K562 (cell line): ENCODE data around the gene ASPDH. TPM values are rescaled to one million over a fixed set of nuclear protein-coding genes. Genes with fewer than 3 reads are reported as not detected.

Experiments
- ATF1 ChIP-seq, 2 experiments: fragments of 450-650 bp in 1 of 2; IDR thresholded peaks; 2 replicates each; pipeline ENCODE4 v1.6.1; 2016; ENCODE audit warnings: missing compliant biosample characterization in 1 of 2, missing genetic modification characterization in 1 of 2
- BRF1 ChIP-seq: IDR thresholded peaks from 3 replicates; pipeline ENCODE4 v1.6.1; 2011; ENCODE audit warnings: borderline replicate concordance, mild to moderate bottlenecking; ENCODE audit not compliant: insufficient read length; ENCODE audit errors: extremely low read depth
- MTF1 ChIP-seq: fragments of 250-450 bp; sonication (Bioruptor Pico); IDR thresholded peaks from 2 replicates; pipeline ENCODE4 v1.9.0; 2021; ENCODE audit warnings: moderate library complexity, mild to moderate bottlenecking, inconsistent platforms, borderline replicate concordance
- MYC ChIP-seq, 2 experiments: fragments of 250-450 bp in 1 of 2; sonication (Bioruptor Pico) in 1 of 2; IDR thresholded peaks; 2 replicates each; pipeline versions ENCODE4 v1.5.1 to v1.6.1; 2012 to 2021; ENCODE audit warnings: low read depth in 2 of 2, borderline replicate concordance in 1 of 2, improper control_type of control experiment in 1 of 2, low read length in 1 of 2, mild to moderate bottlenecking in 1 of 2, moderate library complexity in 1 of 2
- NR4A1 ChIP-seq, 2 experiments: fragments of 250-450 bp in 1 of 2; fragments of 450-650 bp in 1 of 2; sonication (Bioruptor Pico) in 1 of 2; IDR thresholded peaks; 2 replicates each; pipeline versions ENCODE4 v1.4.0 to v1.6.1; 2016 to 2020; ENCODE audit warnings: mild to moderate bottlenecking in 2 of 2, missing compliant biosample characterization in 1 of 2, missing genetic modification characterization in 1 of 2, moderate library complexity in 1 of 2
- NRF1 ChIP-seq, 2 experiments: fragments of 450-650 bp; IDR thresholded peaks in 1 of 2; conservative IDR thresholded peaks in 1 of 2; 2 replicates each; pipeline ENCODE4 v1.6.1; 2014; ENCODE audit warnings: mild to moderate bottlenecking in 2 of 2
- PHB2 ChIP-seq: fragments of 450-650 bp; IDR thresholded peaks from 2 replicates; pipeline ENCODE4 v1.6.1; 2017; ENCODE audit warnings: low read depth
- RB1 ChIP-seq: fragments of 450-650 bp; IDR thresholded peaks from 2 replicates; pipeline ENCODE4 v1.6.1; 2017; ENCODE audit warnings: low read depth, mild to moderate bottlenecking
- SP2 ChIP-seq: IDR thresholded peaks from 2 replicates; pipeline ENCODE4 v1.6.1; 2011; ENCODE audit warnings: mild to moderate bottlenecking, low read depth, low read length, moderate library complexity; ENCODE audit not compliant: poor library complexity, severe bottlenecking; ENCODE audit errors: extremely low read depth
- SPI1 ChIP-seq: IDR thresholded peaks from 2 replicates; pipeline ENCODE4 v1.6.1; 2011; ENCODE audit warnings: low read depth, low read length, control low read depth, borderline replicate concordance
- ZNF232 ChIP-seq: sonication (generic); formaldehyde crosslinking; IDR thresholded peaks from 2 replicates; pipeline ENCODE4 v1.8.0; 2022; ENCODE audit warnings: mild to moderate bottlenecking, missing genetic modification reagents
- ZNF75A ChIP-seq: fragments of 450-650 bp; formaldehyde crosslinking; IDR thresholded peaks from 2 replicates; pipeline ENCODE4 v1.4.0; 2020; ENCODE audit warnings: mild to moderate bottlenecking
- polyA plus RNA-seq, 8 experiments: library from polyadenylated mRNA; depleted of rRNA in 4 of 8; stranded (reverse) in 5 of 8; unstranded in 3 of 8; fragments of >200 nt; fragmentation: Nextera tagmentation in 2 of 8; fragmentation: Illumina TruSeq in 1 of 8; extraction: Ambion mirVana in 2 of 8; extraction: Trizol in 1 of 8; gene quantifications; 2 replicates each; pipeline versions ENCODE4 v1.2.1 to v1.2.3, GENCODE V29; 2011 to 2014; ENCODE audit warnings: inconsistent platforms in 1 of 8, missing spikeins in 1 of 8
- total RNA-seq, 7 experiments: library from RNA; depleted of rRNA in 6 of 7; stranded (reverse); fragments of >200 nt in 6 of 7; fragmentation: Illumina TruSeq in 2 of 7; extraction: Trizol in 2 of 7; gene quantifications; 2 replicates each; pipeline versions ENCODE4 v1.2.1 to v1.2.3, GENCODE V29; 2011 to 2021; ENCODE audit warnings: low replicate concordance in 1 of 7
- TF ChIP-seq, protein P1 (sequence below): sonication (generic); formaldehyde crosslinking; IDR thresholded peaks from 2 replicates; pipeline ENCODE4 v1.8.0; 2023; ENCODE audit warnings: mild to moderate bottlenecking, missing genetic modification reagents
- TF ChIP-seq, protein P2 (sequence below), 2 experiments: fragments of 450-650 bp; IDR thresholded peaks; 2 replicates each; pipeline ENCODE4 v1.6.1; 2016; ENCODE audit warnings: mild to moderate bottlenecking in 2 of 2, borderline replicate concordance in 1 of 2, low read depth in 1 of 2, moderate library complexity in 1 of 2

Gene ASPDH
- total and polyA plus RNA-seq, 9 of the 15 experiments (the other 6 are each of a cell fraction or from before 2014, with no cell fraction given) = not detected

DNA sequence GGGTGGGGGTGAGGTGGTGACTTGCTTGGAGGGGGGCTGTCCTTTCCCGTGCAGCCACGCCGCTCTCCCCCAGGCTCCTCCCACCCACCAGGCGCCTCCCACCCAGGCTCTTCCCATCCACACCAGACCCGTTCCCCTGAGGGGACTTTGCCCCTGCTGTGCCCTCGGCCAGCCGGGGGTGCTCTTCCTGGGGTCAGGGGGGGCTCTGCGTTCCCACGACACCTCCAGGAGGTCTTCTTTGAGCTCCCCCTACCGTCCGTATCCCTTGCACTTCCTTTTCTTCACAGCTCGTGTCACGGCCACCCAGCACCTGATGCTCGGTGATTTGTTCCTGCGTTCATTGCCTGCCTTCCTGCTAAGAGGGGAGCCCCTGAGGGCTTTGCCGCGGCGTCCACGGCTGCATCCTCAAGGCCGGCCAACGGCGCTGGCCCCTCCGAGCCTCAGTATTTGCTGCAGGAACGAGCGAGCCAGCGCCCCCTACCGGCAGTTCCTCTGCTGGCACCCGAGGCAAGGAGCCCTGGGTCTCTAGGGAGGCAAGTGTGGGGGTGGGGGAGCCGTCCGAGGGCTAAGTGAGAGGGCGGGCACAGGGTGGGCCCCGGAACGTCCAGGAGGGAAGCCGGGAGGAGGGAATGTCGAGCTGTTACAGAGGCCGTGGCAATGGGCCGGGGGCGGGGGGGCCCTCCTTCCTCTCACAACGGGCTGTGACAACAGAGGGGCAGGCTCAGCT, 42.7 kb upstream of the ASPDH start (continued):
- TF ChIP-seq, protein P1, sequence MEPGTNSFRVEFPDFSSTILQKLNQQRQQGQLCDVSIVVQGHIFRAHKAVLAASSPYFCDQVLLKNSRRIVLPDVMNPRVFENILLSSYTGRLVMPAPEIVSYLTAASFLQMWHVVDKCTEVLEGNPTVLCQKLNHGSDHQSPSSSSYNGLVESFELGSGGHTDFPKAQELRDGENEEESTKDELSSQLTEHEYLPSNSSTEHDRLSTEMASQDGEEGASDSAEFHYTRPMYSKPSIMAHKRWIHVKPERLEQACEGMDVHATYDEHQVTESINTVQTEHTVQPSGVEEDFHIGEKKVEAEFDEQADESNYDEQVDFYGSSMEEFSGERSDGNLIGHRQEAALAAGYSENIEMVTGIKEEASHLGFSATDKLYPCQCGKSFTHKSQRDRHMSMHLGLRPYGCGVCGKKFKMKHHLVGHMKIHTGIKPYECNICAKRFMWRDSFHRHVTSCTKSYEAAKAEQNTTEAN (CRISPR knock-in tag) = no peak
- TF ChIP-seq NRF1 (conservative IDR thresholded peaks at IDR 0.05 in 1 of 2, IDR thresholded peaks at IDR 0.05 in 1 of 2) = no peak
- no peak for TF ChIP-seq SP2
- TF ChIP-seq, protein P2, sequence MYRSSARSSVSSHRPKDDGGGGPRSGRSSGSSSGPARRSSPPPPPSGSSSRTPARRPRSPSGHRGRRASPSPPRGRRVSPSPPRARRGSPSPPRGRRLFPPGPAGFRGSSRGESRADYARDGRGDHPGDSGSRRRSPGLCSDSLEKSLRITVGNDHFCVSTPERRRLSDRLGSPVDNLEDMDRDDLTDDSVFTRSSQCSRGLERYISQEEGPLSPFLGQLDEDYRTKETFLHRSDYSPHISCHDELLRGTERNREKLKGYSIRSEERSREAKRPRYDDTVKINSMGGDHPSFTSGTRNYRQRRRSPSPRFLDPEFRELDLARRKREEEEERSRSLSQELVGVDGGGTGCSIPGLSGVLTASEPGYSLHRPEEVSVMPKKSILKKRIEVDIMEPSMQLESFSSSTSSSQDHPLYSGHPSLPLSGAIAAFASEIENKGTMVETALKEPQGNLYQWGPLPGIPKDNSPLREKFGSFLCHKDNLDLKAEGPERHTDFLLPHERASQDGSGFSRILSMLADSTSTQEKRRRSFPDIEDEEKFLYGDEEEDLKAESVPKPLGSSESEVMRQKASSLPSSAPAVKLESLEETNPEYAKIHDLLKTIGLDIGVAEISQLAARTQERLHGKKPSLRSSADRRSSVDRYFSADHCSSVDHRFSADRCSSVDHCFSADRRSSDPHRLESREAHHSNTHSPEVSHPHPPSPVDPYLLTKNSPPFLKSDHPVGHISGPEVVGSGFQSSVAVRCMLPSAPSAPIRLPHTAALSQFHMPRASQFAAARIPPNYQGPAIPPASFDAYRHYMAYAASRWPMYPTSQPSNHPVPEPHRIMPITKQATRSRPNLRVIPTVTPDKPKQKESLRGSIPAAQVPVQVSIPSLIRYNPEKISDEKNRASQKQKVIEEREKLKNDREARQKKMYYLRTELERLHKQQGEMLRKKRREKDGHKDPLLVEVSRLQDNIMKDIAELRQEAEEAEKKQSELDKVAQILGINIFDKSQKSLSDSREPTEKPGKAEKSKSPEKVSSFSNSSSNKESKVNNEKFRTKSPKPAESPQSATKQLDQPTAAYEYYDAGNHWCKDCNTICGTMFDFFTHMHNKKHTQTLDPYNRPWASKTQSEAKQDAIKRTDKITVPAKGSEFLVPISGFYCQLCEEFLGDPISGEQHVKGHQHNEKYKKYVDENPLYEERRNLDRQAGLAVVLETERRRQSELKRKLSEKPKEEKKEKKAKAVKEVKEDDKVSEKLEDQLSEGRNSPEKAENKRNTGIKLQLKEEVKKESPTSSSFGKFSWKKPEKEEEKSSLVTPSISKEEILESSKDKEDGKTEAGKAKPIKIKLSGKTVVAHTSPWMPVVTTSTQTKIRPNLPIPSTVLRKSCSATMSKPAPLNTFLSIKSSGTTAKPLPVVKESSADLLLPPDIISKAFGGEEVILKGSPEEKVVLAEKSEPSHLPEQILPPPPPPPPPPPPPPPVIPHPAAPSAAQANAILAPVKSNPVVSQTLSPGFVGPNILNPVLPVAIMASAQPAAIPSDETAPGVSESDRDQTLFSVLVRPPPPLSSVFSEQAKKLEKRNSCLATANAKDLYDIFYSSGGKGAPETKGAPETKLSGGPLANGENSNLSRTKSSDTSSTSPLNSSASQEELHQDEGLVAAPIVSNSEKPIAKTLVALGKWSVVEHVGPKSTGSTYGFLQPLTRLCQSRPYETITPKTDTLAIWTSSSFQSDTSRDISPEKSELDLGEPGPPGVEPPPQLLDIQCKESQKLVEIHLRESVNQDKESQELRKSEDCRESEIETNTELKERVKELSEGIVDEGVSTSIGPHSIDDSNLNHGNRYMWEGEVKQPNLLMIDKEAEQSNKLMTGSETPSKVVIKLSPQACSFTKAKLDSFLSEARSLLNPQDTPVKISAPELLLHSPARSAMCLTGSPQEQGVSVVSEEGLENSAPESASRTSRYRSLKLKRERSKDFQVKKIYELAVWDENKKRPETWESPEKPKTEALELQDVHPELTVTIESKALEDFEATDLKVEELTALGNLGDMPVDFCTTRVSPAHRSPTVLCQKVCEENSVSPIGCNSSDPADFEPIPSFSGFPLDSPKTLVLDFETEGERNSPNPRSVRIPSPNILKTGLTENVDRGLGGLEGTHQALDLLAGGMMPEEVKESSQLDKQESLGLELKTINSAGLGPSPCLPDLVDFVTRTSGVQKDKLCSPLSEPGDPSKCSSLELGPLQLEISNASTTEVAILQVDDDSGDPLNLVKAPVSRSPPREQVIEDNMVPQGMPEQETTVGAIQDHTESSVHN (IDR thresholded peaks at IDR 0.05; ENCODE audit: borderline replicate concordance in 1 of 2, low read depth in 1 of 2) = no peak
- TF ChIP-seq BRF1 = no peak
- no peak for TF ChIP-seq ZNF75A (CRISPR knock-in tag)
- TF ChIP-seq MTF1 (CRISPR knock-in tag) = no peak
- peak; percentile 73; the same call in 1 of the 2 replicates for TF ChIP-seq RB1
- no peak for TF ChIP-seq ZNF232 (CRISPR knock-in tag)
- TF ChIP-seq NR4A1 (CRISPR knock-in tag; IDR thresholded peaks at IDR 0.05) = no peak
- no peak for TF ChIP-seq NR4A1 (tag; IDR thresholded peaks at IDR 0.05)
- no peak for TF ChIP-seq PHB2
- TF ChIP-seq ATF1 (CRISPR knock-in tag; IDR thresholded peaks at IDR 0.05) = no peak
- TF ChIP-seq ATF1 (tag; IDR thresholded peaks at IDR 0.05) = peak; percentile 45
- peak; percentile 70 for TF ChIP-seq SPI1
- TF ChIP-seq MYC (IDR thresholded peaks at IDR 0.05; ENCODE audit: low read depth, low read length) = peak; percentile 39
- no peak; the same call in 1 of the 2 replicates for TF ChIP-seq MYC (CRISPR knock-in tag; IDR thresholded peaks at IDR 0.05; ENCODE audit: borderline replicate concordance, low read depth)
